ENCODE data around the gene HIGD2A. TPM values are rescaled to one million over a fixed set of nuclear protein-coding genes. Genes with fewer than 3 reads are reported as not detected.

The HIGD2A gene
- total and polyA plus RNA-seq, 10 of the 15 experiments (the other 5 are each of a cell fraction or from before 2014, with no cell fraction given) = 152 to 348 (median 194) TPM

- intact Hi-C loops (cut with micrococcal nuclease; ENCODE audit: unreplicated experiment) = no loop called here
- 76% methylated on average over 7 of the region's 8 CpGs for WGBS (ENCODE audit: insufficient coverage, insufficient replicate concordance, low lambda C conversion rate, missing lambda C conversion rate)
Observed at GRCh38 chr5:176369934-176370711, 18.4 kb upstream of the HIGD2A start.

More at GRCh38 chr5:176369934-176370711, 18.4 kb upstream of the HIGD2A start:
- H3K9ac ChIP-seq (ENCODE audit: control insufficient read depth, insufficient read depth, low read length) = no peak overlapping the region
- RAD21 ChIA-PET (ENCODE audit: unreplicated experiment) = interaction anchor here (1.0 to 1.2 kb wide), 2 partner anchors 8 to 10 kb away, joined by 3 to 5 read pairs; partner anchors contain the start of gene KIAA1191
- H4K20me1 ChIP-seq (ENCODE audit: control insufficient read depth, insufficient read depth) = no peaks in the 10 kb centered on the region
- no peaks in the 10 kb centered on the region for H3K9me3 ChIP-seq (replicated peaks; ENCODE audit: control insufficient read depth, insufficient read depth, low read length)
- H3K4me3 ChIP-seq = no peak overlapping the region
- SMC1A ChIA-PET (ENCODE audit: uncharacterized antibody, unreplicated experiment) = interaction anchor here (2.6 kb wide), 1 partner anchor 12 kb away, joined by 6 read pairs; no protein-coding TSS in a partner anchor
- H3K27ac ChIP-seq (ENCODE audit: control insufficient read depth, insufficient read depth) = no peak overlapping the region
- CTCF ChIA-PET = no interaction called here
- TF ChIP-seq TBL1XR1 (IDR thresholded peaks at IDR 0.05; ENCODE audit: low read depth, low read length) (no peak), ZNF384 (IDR thresholded peaks at IDR 0.05; ENCODE audit: borderline replicate concordance, low read depth, low read length) (no peak), NBN (IDR thresholded peaks at IDR 0.05) (no peak), EZH2 (IDR thresholded peaks at IDR 0.05; ENCODE audit: borderline replicate concordance, control insufficient read depth, low read depth, low read length) (no peak), SP1 (IDR thresholded peaks at IDR 0.05; ENCODE audit: low read depth, low read length) (no peak), CEBPB (IDR thresholded peaks at IDR 0.05; ENCODE audit: borderline replicate concordance in 1 of 2, low read depth in 2 of 2, low read length in 2 of 2) (no peak), ESRRA (IDR thresholded peaks at IDR 0.05; ENCODE audit: low read length) (no peak), IKZF1 (conservative IDR thresholded peaks at IDR 0.05) (no peak)
- TF ChIP-seq, protein P1, sequence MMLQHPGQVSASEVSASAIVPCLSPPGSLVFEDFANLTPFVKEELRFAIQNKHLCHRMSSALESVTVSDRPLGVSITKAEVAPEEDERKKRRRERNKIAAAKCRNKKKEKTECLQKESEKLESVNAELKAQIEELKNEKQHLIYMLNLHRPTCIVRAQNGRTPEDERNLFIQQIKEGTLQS (IDR thresholded peaks at IDR 0.05; ENCODE audit: borderline replicate concordance, extremely low read depth, low read depth, low read length) = no peak
- DNase-seq (ENCODE audit: low read depth, low spot score) (no peak), ATAC-seq (no peak), FAIRE-seq (no peak)
- H3K4me2 ChIP-seq (ENCODE audit: control insufficient read depth, insufficient read depth) = no peak overlapping the region
- no peaks in the 10 kb centered on the region for H3K27me3 ChIP-seq (replicated peaks in 1 of 2; ENCODE audit: control insufficient read depth in 2 of 2, insufficient read depth in 2 of 2, low read length in 1 of 2)
- H2AFZ ChIP-seq (ENCODE audit: control insufficient read depth, low read depth, low read length) = no peak overlapping the region
- BruUV-seq (replicated peaks) = no TSS peak
- H3K36me3 ChIP-seq (ENCODE audit: control insufficient read depth in 2 of 2, insufficient read depth in 2 of 2, low read length in 1 of 2) = peaks cover 0 to 3% of the 10 kb centered on the region in 2 experiments; a peak in 1 of 4 replicates
- in situ Hi-C loops (cut with MboI) = no loop called here
- H3K4me1 ChIP-seq (ENCODE audit: control insufficient read depth, insufficient read depth, low read length) = no peaks in the 10 kb centered on the region
- no peaks in the 10 kb centered on the region for H3K79me2 ChIP-seq (ENCODE audit: control insufficient read depth, insufficient read depth, low read length)
- POLR2A ChIA-PET = interaction anchor here (0.6 to 1.0 kb wide), 2 partner anchors 18 kb away, joined by 4 read pairs; partner anchors contain the start of gene NOP16
